KOPT-K1 (cell line): ENCODE measurements around the gene PLD6.

Source experiments
- H3K27ac ChIP-seq: fragments of 200-600 bp; sonication (generic); 2 replicates; pipeline ENCODE4 v1.5.1; 2016; ENCODE audit warnings: antibody characterized with exemption, mild to moderate bottlenecking, low read depth, low read length; ENCODE audit not compliant: poor library complexity, severe bottlenecking
- H3K36me3 ChIP-seq: fragments of 200-600 bp; sonication (generic); 2 replicates; pipeline ENCODE4 v1.5.1; 2017; ENCODE audit warnings: antibody characterized with exemption, mild to moderate bottlenecking, low read length, moderate library complexity; ENCODE audit not compliant: insufficient read depth
- H3K9me3 ChIP-seq: fragments of 200-600 bp; sonication (generic); 2 replicates; pipeline ENCODE4 v1.5.1; 2017; ENCODE audit warnings: antibody characterized with exemption, low read length, mild to moderate bottlenecking; ENCODE audit not compliant: insufficient read depth, poor library complexity, severe bottlenecking

Gene PLD6

DNA sequence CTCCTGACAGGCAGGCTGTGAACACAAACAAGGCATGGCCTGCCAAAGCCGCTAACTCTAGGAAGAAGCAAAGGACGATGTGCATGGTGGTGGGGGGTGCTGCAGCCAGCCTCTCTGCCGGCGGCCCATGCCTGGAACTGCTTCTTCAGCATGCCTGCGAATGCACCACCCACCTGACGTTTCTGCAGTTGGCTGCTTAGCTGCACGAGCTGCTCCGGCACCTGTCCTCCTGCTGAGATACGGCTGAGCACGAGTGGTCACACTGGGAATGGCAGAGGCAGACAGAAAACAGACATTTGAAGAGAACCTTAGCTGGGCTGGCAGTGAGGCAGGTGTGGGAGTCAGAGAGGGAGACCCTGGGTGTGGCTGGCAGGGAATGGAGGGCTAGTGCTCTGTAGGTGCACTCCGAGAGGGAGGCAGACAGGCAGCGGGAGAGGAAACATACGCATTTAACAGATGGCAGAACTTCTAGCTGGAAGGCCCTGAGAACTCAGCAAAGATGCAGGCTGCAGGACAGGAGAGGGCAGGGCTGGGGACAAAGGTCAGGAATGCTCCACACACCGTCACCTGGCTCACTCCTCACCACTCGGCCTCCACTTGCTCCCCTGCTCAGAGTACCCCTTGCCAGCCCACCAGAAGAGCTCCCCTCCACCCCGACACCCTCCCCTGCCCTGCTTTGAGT is 25.6 kb upstream of the PLD6 start:
- H3K36me3 ChIP-seq, result peaks cover 59% of the 10 kb centered on the region
- H3K27ac ChIP-seq, result no peak overlapping the region
- no peaks in the 10 kb centered on the region for H3K9me3 ChIP-seq

DNA sequence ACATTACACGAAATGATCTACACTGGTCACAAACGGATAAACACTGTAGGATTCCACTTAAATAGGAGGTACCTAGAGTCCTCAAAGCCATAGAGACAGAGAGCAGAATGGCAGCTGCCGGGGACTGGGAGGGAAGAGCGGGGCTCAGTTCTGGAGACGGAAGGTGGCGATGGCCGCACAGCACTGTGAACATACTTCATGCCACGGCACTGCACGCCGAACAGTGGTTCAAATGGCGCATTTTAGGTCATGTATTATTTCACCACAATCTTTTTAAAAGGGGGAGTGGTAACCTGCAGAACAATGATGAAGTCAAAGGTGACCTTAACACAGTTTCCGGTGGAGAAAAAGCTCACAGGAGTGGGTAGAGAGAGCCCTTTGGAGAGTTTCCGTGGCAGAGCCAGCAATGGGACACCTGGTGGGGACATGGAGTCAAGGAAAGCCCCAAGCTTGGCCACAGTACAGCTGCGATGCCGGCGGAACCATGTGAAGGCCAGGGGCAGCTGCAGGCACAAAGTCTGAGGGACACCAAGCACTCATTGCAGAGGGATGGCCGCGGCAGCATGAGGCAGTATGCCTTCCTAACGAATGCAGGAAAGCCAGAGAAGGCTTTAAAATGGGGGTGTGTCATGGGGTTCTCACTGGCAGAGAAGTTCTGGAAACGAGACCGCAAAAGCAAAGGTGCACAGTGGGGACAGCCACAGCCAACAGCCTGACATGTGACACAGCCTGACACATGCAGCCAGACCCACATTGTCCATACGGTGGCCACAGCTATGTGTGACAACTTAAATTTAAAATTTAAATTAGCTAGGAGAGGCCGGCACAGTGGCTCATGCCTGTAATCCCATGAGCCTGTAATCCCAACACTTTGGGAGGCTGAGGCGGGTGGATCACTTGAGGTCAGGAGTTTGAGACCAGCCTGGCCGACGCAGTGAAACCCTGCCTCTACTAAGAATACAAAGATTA is 23.6 kb upstream of the PLD6 start:
- H3K36me3 ChIP-seq, result peaks cover 80% of the 10 kb centered on the region
- no peaks in the 10 kb centered on the region for H3K9me3 ChIP-seq
- H3K27ac ChIP-seq, result no peak overlapping the region

DNA sequence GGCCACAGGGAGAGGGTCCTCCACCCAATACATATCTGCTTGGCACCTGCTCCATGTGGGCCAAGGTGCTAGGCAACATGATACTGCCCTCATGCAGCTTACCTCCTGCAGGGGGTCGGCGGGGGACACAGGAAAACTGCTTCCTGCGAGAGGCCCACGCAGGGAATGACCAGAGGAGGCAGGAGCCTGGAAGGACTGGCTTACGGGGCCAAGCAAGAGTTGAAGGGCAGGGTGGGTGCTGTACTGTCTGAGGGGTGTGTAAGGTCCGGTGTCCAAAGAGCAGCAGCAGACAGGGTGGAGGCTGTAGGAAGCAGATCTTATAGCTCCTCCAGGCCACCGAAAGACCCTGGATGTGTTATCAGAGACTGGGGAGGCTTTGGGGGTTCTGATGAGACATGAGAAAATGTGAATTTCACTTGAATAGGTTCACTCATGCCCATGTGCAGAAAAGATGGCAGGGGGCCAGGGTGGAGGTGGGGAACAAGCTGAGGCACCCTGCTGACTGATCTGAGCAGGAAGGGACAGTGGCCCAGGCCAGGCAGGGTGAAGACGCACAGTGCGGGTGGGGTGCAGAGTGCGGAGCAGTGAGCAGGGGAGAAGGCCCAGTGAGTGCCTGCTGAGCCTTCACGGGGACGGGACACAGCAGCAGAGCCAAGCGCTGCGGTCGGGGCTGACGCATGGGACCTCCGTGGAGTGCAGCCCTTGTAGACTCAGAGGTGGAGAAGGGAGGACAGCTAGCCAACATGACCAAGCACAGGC is 22.6 kb upstream of the PLD6 start:
- H3K27ac ChIP-seq, result no peak overlapping the region

DNA sequence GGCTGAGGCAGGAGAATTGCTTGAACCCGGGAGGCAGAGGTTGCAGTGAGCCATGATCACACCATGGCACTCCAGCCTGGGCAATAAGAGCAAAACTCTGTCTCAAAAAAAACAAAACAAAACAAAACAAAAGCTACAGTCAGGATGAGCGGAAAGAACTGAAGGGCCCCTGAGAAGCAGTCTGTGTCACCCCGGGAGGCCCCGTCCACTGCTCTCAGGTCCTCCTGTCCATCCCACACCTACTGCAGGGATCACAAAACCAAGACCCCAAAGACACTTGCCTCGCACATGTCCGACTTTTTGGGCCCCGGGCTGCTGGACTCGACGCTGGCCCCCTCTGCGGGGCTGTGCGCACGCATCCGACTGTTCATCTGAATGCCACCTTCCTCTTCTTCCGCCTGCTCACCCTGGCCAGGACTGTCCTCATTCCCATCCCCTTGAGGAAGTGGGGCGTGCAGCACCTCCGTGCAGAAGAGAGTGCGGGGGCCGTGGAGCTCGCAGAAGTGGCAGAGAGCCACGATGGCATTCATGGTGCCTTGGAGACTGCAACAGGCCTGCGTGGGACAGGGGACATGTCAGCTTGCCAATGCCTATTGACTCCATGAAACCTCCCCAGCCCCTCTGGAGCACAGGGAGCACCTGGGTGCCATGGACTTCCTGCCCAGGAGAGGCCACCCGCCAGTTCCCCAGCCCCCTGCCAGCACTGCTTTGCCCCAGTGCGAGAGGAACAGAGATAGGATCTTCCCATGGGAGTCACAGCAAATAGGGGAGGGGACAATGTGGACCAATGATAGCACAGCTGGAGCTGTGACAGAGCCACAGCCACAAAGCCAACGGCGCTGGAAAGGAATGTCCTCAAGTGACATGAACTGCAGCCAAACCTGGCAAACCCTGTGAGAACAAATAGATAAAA is 21.7 kb upstream of the PLD6 start:
- H3K9me3 ChIP-seq, result no peaks in the 10 kb centered on the region
- peaks cover 97% of the 10 kb centered on the region for H3K36me3 ChIP-seq
- H3K27ac ChIP-seq, result no peak overlapping the region

More for the DNA sequence above, 22.6 kb upstream of the PLD6 start:
- Histone ChIP-seq H3K9me3 (no peaks in the 10 kb centered on the region), H3K36me3 (peaks cover 90% of the 10 kb centered on the region)

DNA sequence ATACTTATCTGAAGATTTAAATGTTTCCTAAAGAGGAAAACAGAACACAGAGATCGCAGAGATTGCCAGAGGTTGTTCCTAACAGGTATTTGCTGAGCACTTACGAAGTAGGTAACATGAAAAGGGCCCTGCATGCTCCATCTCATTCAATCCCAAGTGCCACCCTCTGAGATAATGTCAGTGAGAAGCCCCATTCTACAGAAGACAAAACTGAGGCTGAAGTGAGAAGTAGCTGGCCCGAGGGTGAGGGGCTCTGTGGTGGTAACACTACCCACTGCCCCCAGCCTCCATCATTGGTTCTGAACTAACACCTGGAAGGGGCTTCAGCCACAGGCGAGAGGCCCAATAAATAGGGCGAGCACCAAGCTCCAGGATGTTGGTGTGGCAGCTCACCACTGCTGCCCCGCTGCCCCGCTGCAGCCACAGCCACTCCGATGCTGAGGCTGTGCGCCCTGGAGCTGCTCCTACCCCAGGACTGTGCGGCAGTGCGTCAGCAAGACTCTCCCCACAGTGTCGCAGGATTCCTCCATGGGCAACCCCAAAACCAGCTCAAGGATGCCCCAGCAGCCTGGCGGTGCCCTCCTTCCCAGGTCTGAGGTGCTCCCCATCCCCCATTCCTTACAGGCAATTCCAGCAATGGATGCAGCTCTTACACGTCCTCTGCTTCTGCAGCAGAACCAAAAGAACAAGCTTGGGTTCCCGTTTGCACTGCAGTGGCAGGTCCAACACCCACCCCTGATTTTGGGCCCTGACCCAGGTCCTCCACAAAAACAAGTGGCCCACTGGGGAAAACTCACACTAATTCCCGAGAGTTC is 20.5 kb upstream of the PLD6 start:
- H3K9me3 ChIP-seq, result no peaks in the 10 kb centered on the region
- peaks cover 99% of the 10 kb centered on the region for H3K36me3 ChIP-seq
- H3K27ac ChIP-seq, result no peak overlapping the region

DNA sequence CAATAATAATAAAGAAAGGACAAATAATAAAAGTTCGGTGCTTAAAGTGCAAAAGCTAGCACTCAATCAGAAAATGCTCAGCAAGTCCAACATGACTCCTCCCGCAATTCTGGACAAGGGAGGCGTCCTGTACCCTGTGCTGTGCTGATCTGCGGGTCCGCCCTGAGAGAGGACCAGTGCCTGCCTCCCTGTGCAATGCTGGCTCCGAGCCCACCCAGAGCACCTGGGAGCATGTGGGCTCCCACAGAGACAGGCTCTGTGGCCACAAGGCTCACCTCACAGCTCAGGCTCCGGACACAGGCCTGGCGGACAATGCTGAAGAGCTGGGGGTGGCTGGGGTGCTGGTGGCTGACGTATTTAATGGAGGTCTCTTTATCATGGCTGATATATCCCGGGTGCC is 19.8 kb upstream of the PLD6 start:
- H3K9me3 ChIP-seq, result no peaks in the 10 kb centered on the region
- peaks cover 100% of the 10 kb centered on the region for H3K36me3 ChIP-seq
- no peak overlapping the region for H3K27ac ChIP-seq

DNA sequence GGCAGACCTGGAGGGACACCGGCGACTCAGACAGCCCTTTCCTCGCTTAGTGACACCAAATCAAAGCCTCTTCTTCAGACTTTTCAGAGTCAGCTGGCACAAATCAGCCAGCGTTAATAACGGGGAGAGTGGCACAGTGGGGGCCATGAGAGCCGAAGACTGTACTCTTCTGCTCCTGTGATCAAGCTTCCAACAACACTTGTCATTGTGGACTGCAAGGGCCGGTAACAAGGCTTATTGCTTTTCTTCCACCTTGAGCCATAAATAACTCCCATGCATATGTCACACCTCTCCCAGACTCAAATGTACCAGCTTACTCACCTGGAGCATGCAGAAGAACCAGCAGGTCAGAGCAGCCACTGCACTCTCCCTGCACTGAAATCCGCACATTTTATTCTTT is 18.0 kb upstream of the PLD6 start:
- Histone ChIP-seq H3K27ac (no peak overlapping the region), H3K9me3 (no peaks in the 10 kb centered on the region), H3K36me3 (peaks cover 94% of the 10 kb centered on the region)

DNA sequence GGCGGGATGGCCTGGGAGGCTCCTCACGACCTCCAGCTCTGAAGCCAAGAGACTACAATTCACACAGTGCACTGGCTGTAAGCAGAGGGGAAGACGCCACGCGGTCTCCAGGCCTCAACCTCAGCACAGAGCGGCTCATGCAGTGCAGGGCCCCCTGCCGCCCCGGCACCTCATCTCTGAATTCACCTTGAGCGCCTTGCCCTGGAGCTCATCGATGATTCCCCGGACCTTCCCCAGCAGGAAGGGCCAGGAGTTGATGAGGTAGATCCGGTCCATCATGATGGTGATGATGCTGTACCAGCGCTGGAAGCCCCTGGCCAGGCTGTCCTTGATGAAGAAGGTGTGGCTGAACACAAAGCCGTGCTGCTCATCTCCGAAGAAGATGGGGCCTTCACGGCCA is 17.6 kb upstream of the PLD6 start:
- no peak overlapping the region for H3K27ac ChIP-seq
- H3K9me3 ChIP-seq, result no peaks in the 10 kb centered on the region
- H3K36me3 ChIP-seq, result peaks cover 94% of the 10 kb centered on the region

DNA sequence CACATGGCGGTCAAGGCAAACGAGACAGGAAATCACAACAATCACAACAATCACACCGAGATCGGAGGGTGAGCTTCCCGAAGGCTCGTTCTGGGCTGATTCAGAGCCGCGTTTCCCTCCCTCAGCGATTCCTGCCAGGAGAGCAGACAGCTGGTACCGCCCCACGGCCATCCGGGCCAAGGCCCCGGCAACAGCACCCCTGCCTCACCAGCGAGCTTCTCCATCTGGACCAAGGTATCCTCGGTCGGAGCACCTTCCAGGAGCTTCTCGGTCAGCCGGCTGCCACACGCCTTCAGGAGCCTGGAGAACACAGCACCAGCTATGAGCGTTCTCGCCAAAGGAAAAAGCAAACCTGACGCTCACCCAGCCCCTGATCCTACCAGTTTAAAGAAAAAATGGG is 15.2 kb upstream of the PLD6 start:
- no peaks in the 10 kb centered on the region for H3K9me3 ChIP-seq
- no peak overlapping the region for H3K27ac ChIP-seq
- H3K36me3 ChIP-seq, result peaks cover 94% of the 10 kb centered on the region

DNA sequence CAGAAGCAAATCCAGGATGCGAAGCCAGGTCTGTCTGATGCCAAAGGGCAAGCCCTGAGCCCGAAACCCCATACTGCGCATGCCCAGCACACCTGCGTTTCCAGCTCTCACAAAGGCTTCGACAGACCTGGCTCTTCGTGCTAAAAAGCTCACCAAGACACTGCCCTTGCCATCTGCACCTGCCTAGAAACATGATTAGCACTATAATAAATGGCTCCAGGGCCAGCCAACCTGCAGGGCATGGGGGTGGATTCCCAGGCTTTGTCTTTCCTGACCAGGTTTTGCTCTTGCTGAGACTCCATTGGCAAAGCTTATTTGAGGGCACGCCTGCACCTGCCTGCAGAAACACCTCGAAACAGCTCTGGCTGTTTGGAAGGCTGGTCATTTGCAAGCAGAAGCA is 14.4 kb upstream of the PLD6 start:
- no peaks in the 10 kb centered on the region for H3K9me3 ChIP-seq
- H3K36me3 ChIP-seq, result peaks cover 94% of the 10 kb centered on the region
- H3K27ac ChIP-seq, result no peak overlapping the region

DNA sequence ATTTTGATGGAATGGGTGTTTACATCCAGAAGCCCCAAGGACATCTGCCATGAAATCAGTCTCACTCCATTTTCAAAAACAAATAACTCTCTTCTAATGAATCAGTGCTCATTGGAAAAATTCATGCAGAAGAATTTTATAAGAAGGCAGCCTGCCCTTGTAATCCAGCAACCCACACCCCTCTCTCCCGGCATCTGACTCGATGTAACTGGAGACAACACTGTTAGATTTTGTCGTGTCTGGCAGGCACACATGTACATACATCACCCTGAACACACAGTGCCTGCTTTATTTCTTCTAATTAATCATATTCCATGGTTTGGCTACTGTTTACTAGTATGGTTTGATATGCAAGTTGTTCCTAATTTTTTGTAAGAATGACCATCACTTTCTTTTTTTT is 11.9 kb upstream of the PLD6 start:
- Histone ChIP-seq H3K27ac (no peak overlapping the region), H3K36me3 (peaks cover 88% of the 10 kb centered on the region), H3K9me3 (no peaks in the 10 kb centered on the region)

DNA sequence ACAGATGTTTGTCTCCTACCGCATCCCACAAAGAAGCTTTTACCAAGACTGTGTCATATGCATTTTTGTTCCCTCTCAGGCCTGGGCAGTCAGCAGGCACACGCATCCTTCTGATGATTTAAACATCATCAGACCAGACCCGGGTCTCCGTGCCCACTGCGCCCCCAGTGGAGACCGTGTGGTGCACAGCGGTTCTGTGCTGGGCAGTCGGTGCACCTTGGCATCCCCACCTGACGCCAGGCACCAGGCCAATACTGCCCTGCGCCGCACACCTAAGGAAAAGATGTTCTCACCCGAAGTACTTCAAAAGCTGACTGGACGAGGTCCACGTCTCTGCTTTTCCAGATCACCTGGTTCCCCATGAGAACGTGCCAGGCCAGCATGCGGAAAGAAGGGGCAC is 10.6 kb upstream of the PLD6 start:
- H3K36me3 ChIP-seq, result peaks cover 82% of the 10 kb centered on the region
- no peak overlapping the region for H3K27ac ChIP-seq

DNA sequence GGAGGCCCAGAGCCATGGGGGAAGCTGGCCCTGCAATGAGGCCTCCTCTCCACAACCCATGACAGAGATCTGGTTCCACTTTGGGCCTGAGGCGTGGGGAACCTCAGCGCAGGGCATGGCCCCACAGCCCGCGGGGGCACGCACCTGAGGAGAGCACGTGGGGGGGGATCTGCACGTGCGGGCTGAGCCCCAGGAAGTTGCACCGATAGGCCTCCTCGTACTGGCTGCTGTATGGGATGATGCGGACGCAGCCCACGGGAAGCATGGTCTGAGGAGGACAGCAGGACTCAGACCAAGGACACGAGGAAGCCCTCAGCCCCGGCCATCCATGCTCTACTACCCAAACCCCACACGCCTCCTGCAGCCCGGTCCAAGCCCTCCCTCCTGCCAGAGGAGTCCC is 10.1 kb upstream of the PLD6 start:
- Histone ChIP-seq H3K36me3 (peaks cover 81% of the 10 kb centered on the region), H3K9me3 (no peaks in the 10 kb centered on the region), H3K27ac (no peak overlapping the region)

More for the DNA sequence above, 10.6 kb upstream of the PLD6 start:
- H3K9me3 ChIP-seq, result no peaks in the 10 kb centered on the region

DNA sequence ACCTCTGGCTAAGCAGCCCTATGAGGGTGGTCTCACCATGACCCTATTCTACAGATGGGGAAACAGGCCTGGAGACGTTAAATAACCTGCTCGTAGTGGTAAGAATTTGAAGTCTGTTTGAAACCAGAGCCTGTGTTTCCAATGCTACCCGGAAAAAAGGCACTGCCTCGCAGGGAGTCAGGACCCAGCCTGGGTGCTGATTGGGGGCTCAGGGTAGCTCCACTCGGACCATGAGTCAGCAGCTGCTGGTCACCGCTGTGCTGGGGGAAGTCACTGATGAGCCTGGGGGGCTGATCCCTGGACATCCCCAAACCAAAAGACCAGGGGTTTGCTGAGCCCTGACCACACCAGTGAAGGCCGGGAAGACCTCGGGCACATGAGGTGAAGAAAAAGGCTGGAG is 9.4 kb upstream of the PLD6 start:
- H3K36me3 ChIP-seq, result peaks cover 78% of the 10 kb centered on the region
- H3K9me3 ChIP-seq, result no peaks in the 10 kb centered on the region
- H3K27ac ChIP-seq, result no peak overlapping the region
